Testis (tissue), 3 donors: ENCODE results near the gene KNL1. TPM values are rescaled to one million over a fixed set of nuclear protein-coding genes. Genes with fewer than 3 reads are reported as not detected.
"Not testable (repeated sequence)": the region's sequence is repeated elsewhere in the genome, so short reads cannot be mapped to it uniquely, and the experiment has no call there.

Experiments used
- DNase-seq: peaks from one replicate; pipeline ENCODE4 v3.0.0-alpha.2; 2019
- H3K27ac ChIP-seq, 2 donors: fragments of 200-600 bp; sonication (generic); one replicate each; pipeline ENCODE4 v1.5.1; 2019
- H3K27me3 ChIP-seq: fragments of 200-600 bp; sonication (generic); one replicate; pipeline ENCODE4 v1.5.1; 2019
- H3K36me3 ChIP-seq: fragments of 200-600 bp; sonication (generic); one replicate; pipeline ENCODE4 v1.5.1; 2017; ENCODE audit warnings: low read depth; ENCODE audit errors: missing control alignments
- H3K4me1 ChIP-seq: fragments of 200-600 bp; sonication (generic); one replicate; pipeline ENCODE4 v1.5.1; 2019
- H3K4me3 ChIP-seq, 2 donors: fragments of 200-600 bp; sonication (generic); one replicate each; pipeline ENCODE4 v1.5.1; 2017 to 2019
- H3K9me3 ChIP-seq: fragments of 200-600 bp; sonication (generic); one replicate; pipeline ENCODE4 v1.5.1; 2017
- CTCF ChIP-seq, 3 experiments: fragments of 450-650 bp in 2 of 3; fragments of 200-600 bp in 1 of 3; sonication (generic) in 1 of 3; IDR thresholded peaks; one replicate each; pipeline ENCODE4 v1.5.1; 2016 to 2019; ENCODE audit warnings: antibody characterized with exemption in 3 of 3, mild to moderate bottlenecking in 2 of 3, moderate library complexity in 1 of 3
- POLR2A ChIP-seq: fragments of 450-650 bp; IDR thresholded peaks from one replicate; pipeline ENCODE4 v1.6.1; 2017; ENCODE audit warnings: antibody characterized with exemption, mild to moderate bottlenecking, moderate library complexity
- WGBS, 2 donors: methylation state at CpG; one replicate each; pipeline ENCODE4 v1.1.5; 2018; 5-methylcytosine and 5-hydroxymethylcytosine counted together
- intact Hi-C: fragments of 100-400 bp; cut with DNase I; formaldehyde crosslinking; loops from one replicate; pipeline ENCODE4 v1.15.1; 2023; ENCODE audit warnings: low total_unique reads
- polyA plus RNA-seq: library from polyadenylated mRNA; stranded (reverse); fragments of 350-450 nt; fragmentation: Illumina TruSeq; extraction: RNeasy Lipid Tissue Mini Kit (QIAGEN cat#74804); gene quantifications from one replicate; pipeline ENCODE4 v1.2.3, GENCODE V29; 2014; ENCODE audit warnings: low read depth, low replicate concordance; ENCODE audit not compliant: insufficient read depth
- total RNA-seq, 2 donors: library from RNA; depleted of rRNA; stranded (reverse); fragments of >200 nt; gene quantifications; one replicate each; pipeline ENCODE4 v1.2.3, GENCODE V29; 2016

The KNL1 gene
- total and polyA plus RNA-seq, 3 donors from 2014 or later, result 28.7 to 66.0 (median 50.9) TPM

- no peaks in the 10 kb centered on the region for H3K27me3 ChIP-seq
- DNase-seq, result no peak
- H3K4me3 ChIP-seq, result no peak overlapping the region
- no peak for TF ChIP-seq POLR2A
- TF ChIP-seq CTCF (IDR thresholded peaks at IDR 0.05), result no peak
- H3K36me3 ChIP-seq, result no peaks in the 10 kb centered on the region
- intact Hi-C loops, result no loop called here
- no peaks in the 10 kb centered on the region for H3K9me3 ChIP-seq
- H3K27ac ChIP-seq, result no peak overlapping the region
- no peaks in the 10 kb centered on the region for H3K4me1 ChIP-seq
- WGBS, 2 donors, result 97 to 99% methylated on average over 5 of the region's 5 CpGs
Measured at GRCh38 chr15:40639677-40640076, 45.6 kb downstream of the KNL1 start.

GRCh38 chr15:40647523-40647922 is 53.5 kb downstream of the KNL1 start:
- no peak for DNase-seq
- Histone ChIP-seq H3K4me1 (no peaks in the 10 kb centered on the region), H3K9me3 (no peaks in the 10 kb centered on the region), H3K27ac (no peak overlapping the region), H3K27me3 (no peaks in the 10 kb centered on the region), H3K36me3 (no peaks in the 10 kb centered on the region), H3K4me3 (no peak overlapping the region)
- intact Hi-C loops, result no loop called here
- 84 to 94% methylated on average over 1 of the region's 1 CpG for WGBS, 2 donors
- TF ChIP-seq CTCF (IDR thresholded peaks at IDR 0.05), result no peak
- no peak for TF ChIP-seq POLR2A

GRCh38 chr15:40650479-40650878 is 56.4 kb downstream of the KNL1 start:
- intact Hi-C loops, result no loop called here

GRCh38 chr15:40660686-40661085 is 66.6 kb downstream of the KNL1 start:
- Histone ChIP-seq H3K27me3 (no peaks in the 10 kb centered on the region), H3K4me1 (no peaks in the 10 kb centered on the region), H3K4me3 (no peak overlapping the region), H3K9me3 (no peaks in the 10 kb centered on the region), H3K36me3 (no peaks in the 10 kb centered on the region), H3K27ac (no peak overlapping the region)
- DNase-seq, result no peak
- TF ChIP-seq CTCF (IDR thresholded peaks at IDR 0.05) (no peak), POLR2A (no peak)
- WGBS, 2 donors, result 77 to 86% methylated on average over 5 of the region's 5 CpGs
- intact Hi-C loops, result no loop called here

More at GRCh38 chr15:40650479-40650878, 56.4 kb downstream of the KNL1 start:
- DNase-seq, result no peak
- H3K4me3 ChIP-seq, result no peak overlapping the region
- no peaks in the 10 kb centered on the region for H3K36me3 ChIP-seq
- no peaks in the 10 kb centered on the region for H3K9me3 ChIP-seq
- no peaks in the 10 kb centered on the region for H3K27me3 ChIP-seq
- no peak for TF ChIP-seq CTCF (IDR thresholded peaks at IDR 0.05)
- no peak for TF ChIP-seq POLR2A
- H3K27ac ChIP-seq, result no peak overlapping the region
- H3K4me1 ChIP-seq, result no peaks in the 10 kb centered on the region

- WGBS, 2 donors, result 93 to 94% methylated on average over 7 of the region's 7 CpGs
- no peak overlapping the region for H3K27ac ChIP-seq
- H3K4me1 ChIP-seq, result no peaks in the 10 kb centered on the region
- H3K4me3 ChIP-seq, result no peak overlapping the region
- DNase-seq, result no peak
- no peak for TF ChIP-seq POLR2A
- TF ChIP-seq CTCF (IDR thresholded peaks at IDR 0.05), result no peak
- H3K27me3 ChIP-seq, result no peaks in the 10 kb centered on the region
- H3K9me3 ChIP-seq, result no peaks in the 10 kb centered on the region
- intact Hi-C loops, result no loop called here
- H3K36me3 ChIP-seq, result no peaks in the 10 kb centered on the region
Measured at GRCh38 chr15:40664909-40665308, 70.9 kb downstream of the KNL1 start.

GRCh38 chr15:40676290-40676689 is 82.2 kb downstream of the KNL1 start:
- H3K9me3 ChIP-seq, H3K27me3 ChIP-seq, H3K4me1 ChIP-seq, H3K36me3 ChIP-seq, H3K27ac ChIP-seq, intact Hi-C loops: not testable (repeated sequence)
- DNase-seq, result peak; percentile 26
- H3K4me3 ChIP-seq, result peak overlapping the region in 1 of 2 donors; percentile 13
- WGBS, 2 donors, result 71 to 79% methylated on average over 6 of the region's 6 CpGs

GRCh38 chr15:40676906-40677305 is 82.9 kb downstream of the KNL1 start:
- H3K9me3 ChIP-seq, DNase-seq, intact Hi-C loops, H3K27ac ChIP-seq, H3K4me1 ChIP-seq, H3K36me3 ChIP-seq, H3K27me3 ChIP-seq: not testable (repeated sequence)
- WGBS, 2 donors, result 75 to 83% methylated on average over 8 to 33 of the region's 38 CpGs
- H3K4me3 ChIP-seq, result peak overlapping the region; percentile 9 to 13
